Natural killer cell (primary cell): ENCODE results near the gene RUNX3. TPM values are rescaled to one million over a fixed set of nuclear protein-coding genes. Genes with fewer than 3 reads are reported as not detected.
A peak's percentile ranks its signal among the peaks of the same experiment; 100 is the strongest.

Experiments used
- ATAC-seq, 3 donors: fragments of 150-1000 bp in 2 of 3; fragments of 200-7000 bp in 1 of 3; cut with Tn5 transposase; 1 replicate in 1 of 3; 2 replicates in 2 of 3; pipeline ENCODE4 v1.10.0; 2021; ENCODE audit warnings: mild to moderate bottlenecking in 2 of 3, moderate library complexity in 2 of 3
- DNase-seq, 2 donors: peaks; one replicate each; pipeline versions ENCODE4 v3.0.0 to v3.0.0-alpha.2; 2013 to 2021; ENCODE audit warnings: mixed read lengths in 1 of 2
- H3K27ac ChIP-seq: one replicate; pipeline ENCODE4 v1.5.1; 2013; ENCODE audit warnings: mild to moderate bottlenecking, low read length
- H3K27me3 ChIP-seq: one replicate; pipeline ENCODE4 v1.6.1; 2013; ENCODE audit warnings: low read length; ENCODE audit not compliant: control insufficient read depth, insufficient read depth
- H3K36me3 ChIP-seq: one replicate; pipeline ENCODE4 v1.6.1; 2013; ENCODE audit warnings: low read length; ENCODE audit not compliant: control insufficient read depth, insufficient read depth
- H3K4me1 ChIP-seq: one replicate; pipeline ENCODE4 v1.6.1; 2013; ENCODE audit warnings: low read length; ENCODE audit not compliant: control insufficient read depth, insufficient read depth
- H3K4me3 ChIP-seq: one replicate; pipeline ENCODE4 v1.5.1; 2013; ENCODE audit warnings: low read length
- H3K9me3 ChIP-seq: one replicate; pipeline ENCODE4 v1.6.1; 2013; ENCODE audit warnings: low read length; ENCODE audit not compliant: control insufficient read depth, insufficient read depth
- H3K27ac Mint-ChIP-seq, 2 donors: one replicate each; pipeline ENCODE4 v1.8.0; 2022; ENCODE audit warnings: mild to moderate bottlenecking in 2 of 2, mixed read lengths in 2 of 2, moderate library complexity in 1 of 2
- H3K27me3 Mint-ChIP-seq, 2 donors: one replicate each; pipeline ENCODE4 v1.8.0; 2022; ENCODE audit warnings: low read depth in 2 of 2, mixed read lengths in 2 of 2
- H3K36me3 Mint-ChIP-seq: one replicate; pipeline ENCODE4 v1.8.0; 2022; ENCODE audit warnings: mixed read lengths
- H3K4me1 Mint-ChIP-seq, 2 donors: one replicate each; pipeline ENCODE4 v1.8.0; 2022; ENCODE audit warnings: mixed read lengths in 2 of 2
- H3K4me3 Mint-ChIP-seq: one replicate; pipeline ENCODE4 v1.8.0; 2022; ENCODE audit warnings: mild to moderate bottlenecking, moderate library complexity, mixed read lengths
- H3K9me3 Mint-ChIP-seq, 2 donors: one replicate each; pipeline ENCODE4 v1.8.0; 2022; ENCODE audit warnings: mixed read lengths in 2 of 2
- WGBS: methylation state at CpG from one replicate; pipeline ENCODE4 v1.1.7; 2013; ENCODE audit warnings: missing lambda C conversion rate; ENCODE audit not compliant: insufficient coverage; 5-methylcytosine and 5-hydroxymethylcytosine counted together
- intact Hi-C: fragments of 100-400 bp; cut with micrococcal nuclease; formaldehyde crosslinking; loops from one replicate; pipeline ENCODE4 v1.14.2; 2022
- total RNA-seq, 4 donors: library from RNA; stranded (reverse); fragments of 120-200 nt in 1 of 4; gene quantifications; one replicate each; pipeline versions ENCODE4 v1.2.3 to v1.2.4, GENCODE V29; 2013 to 2022
- TF ChIP-seq, protein P1 (sequence below): fragments of 200-600 bp; IDR thresholded peaks from one replicate; pipeline ENCODE4 v1.8.0; 2022; ENCODE audit warnings: antibody characterized with exemption

Gene RUNX3
- total RNA-seq, 3 donors from 2014 or later (not counting 1 experiment from before 2014, with no cell fraction given) = 537 to 630 (median 601) TPM

DNA sequence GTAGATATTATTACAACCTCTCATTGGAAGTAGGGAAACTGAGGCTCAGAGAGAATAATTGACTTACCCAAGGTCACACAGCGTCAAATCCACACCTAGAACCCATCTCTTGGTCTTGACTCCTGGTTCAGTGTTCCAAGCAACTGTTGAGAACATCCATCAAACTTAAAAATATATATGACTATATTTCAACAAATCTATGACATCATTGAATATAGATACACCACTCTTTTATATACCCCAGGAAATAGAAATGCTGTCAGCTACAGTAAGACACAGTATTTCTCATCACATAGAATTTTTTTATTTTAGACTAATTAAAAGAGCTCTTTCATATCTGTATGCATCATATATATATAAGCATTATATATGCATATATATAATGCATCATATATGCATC is 56.9 kb downstream of the RUNX3 start:
- peaks cover 40 to 42% of the 10 kb centered on the region in 2 donors for H3K4me1 Mint-ChIP-seq
- no peaks in the 10 kb centered on the region for H3K9me3 Mint-ChIP-seq
- Histone ChIP-seq H3K36me3 (no peaks in the 10 kb centered on the region), H3K27ac (no peak overlapping the region), H3K4me1 (peaks cover 31% of the 10 kb centered on the region), H3K9me3 (no peaks in the 10 kb centered on the region), H3K27me3 (no peaks in the 10 kb centered on the region), H3K4me3 (no peak overlapping the region)
- H3K4me3 Mint-ChIP-seq = no peak overlapping the region
- H3K27me3 Mint-ChIP-seq = no peaks in the 10 kb centered on the region
- H3K27ac Mint-ChIP-seq = no peak overlapping the region
- no peaks in the 10 kb centered on the region for H3K36me3 Mint-ChIP-seq
- ATAC-seq (no peak), DNase-seq (no peak)
- intact Hi-C loops = no loop called here
- 92% methylated on average over 1 of the region's 1 CpG for WGBS
- TF ChIP-seq, protein P1, sequence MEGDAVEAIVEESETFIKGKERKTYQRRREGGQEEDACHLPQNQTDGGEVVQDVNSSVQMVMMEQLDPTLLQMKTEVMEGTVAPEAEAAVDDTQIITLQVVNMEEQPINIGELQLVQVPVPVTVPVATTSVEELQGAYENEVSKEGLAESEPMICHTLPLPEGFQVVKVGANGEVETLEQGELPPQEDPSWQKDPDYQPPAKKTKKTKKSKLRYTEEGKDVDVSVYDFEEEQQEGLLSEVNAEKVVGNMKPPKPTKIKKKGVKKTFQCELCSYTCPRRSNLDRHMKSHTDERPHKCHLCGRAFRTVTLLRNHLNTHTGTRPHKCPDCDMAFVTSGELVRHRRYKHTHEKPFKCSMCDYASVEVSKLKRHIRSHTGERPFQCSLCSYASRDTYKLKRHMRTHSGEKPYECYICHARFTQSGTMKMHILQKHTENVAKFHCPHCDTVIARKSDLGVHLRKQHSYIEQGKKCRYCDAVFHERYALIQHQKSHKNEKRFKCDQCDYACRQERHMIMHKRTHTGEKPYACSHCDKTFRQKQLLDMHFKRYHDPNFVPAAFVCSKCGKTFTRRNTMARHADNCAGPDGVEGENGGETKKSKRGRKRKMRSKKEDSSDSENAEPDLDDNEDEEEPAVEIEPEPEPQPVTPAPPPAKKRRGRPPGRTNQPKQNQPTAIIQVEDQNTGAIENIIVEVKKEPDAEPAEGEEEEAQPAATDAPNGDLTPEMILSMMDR = no peak

DNA sequence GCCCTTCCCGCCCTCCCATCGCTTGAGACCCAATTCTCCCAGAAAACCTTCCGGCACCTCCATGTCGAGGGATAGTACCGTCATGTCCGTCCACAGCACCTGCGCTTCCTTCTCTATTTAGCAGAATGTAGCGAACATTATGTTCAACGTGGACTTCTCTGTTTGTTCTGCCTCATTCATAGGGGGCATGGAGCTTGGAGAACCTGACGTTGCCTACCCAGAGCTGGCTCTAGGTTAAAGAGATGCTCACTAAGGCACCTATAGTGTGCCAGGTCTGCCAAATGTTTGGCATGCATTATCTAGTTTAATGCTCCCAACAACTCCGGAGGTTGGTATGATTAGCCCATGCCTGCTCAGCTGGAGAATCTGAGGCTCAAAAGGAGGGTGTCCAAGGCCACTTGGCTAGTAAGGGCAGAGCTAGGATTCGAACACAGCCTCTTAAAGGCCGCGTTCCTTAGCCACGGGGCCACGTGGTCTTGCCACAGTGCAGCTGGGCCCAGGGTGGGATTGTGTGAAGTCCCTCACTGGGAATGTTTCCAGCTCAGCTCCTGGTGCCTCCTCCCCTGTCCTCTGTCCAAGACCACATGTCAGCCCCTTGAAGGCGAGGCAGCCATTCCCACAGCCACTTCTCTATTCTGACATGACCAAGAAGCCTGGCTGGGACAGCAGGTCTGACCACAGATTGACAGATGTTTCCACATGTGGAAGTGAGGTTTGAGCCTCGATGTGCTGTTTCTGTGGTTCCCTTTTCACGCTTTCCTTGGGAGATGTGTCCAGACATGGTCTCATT is 57.8 kb downstream of the RUNX3 start:
- Mint-ChIP-seq H3K27ac (peak overlapping the region; percentile 68 to 74), H3K36me3 (no peaks in the 10 kb centered on the region), H3K4me3 (peak overlapping the region; percentile 45), H3K9me3 (no peaks in the 10 kb centered on the region), H3K27me3 (no peaks in the 10 kb centered on the region), H3K4me1 (peaks cover 49% of the 10 kb centered on the region in 2 donors)
- 48% methylated on average over 19 of the region's 19 CpGs for WGBS
- Histone ChIP-seq H3K27me3 (no peaks in the 10 kb centered on the region), H3K9me3 (no peaks in the 10 kb centered on the region), H3K27ac (no peak overlapping the region), H3K4me3 (no peak overlapping the region), H3K36me3 (no peaks in the 10 kb centered on the region), H3K4me1 (peaks cover 40% of the 10 kb centered on the region)
- no peak for DNase-seq
- ATAC-seq = peak in 1 of 3 donors; percentile 30
- intact Hi-C loops = no loop called here
- TF ChIP-seq, protein P1 = no peak

DNA sequence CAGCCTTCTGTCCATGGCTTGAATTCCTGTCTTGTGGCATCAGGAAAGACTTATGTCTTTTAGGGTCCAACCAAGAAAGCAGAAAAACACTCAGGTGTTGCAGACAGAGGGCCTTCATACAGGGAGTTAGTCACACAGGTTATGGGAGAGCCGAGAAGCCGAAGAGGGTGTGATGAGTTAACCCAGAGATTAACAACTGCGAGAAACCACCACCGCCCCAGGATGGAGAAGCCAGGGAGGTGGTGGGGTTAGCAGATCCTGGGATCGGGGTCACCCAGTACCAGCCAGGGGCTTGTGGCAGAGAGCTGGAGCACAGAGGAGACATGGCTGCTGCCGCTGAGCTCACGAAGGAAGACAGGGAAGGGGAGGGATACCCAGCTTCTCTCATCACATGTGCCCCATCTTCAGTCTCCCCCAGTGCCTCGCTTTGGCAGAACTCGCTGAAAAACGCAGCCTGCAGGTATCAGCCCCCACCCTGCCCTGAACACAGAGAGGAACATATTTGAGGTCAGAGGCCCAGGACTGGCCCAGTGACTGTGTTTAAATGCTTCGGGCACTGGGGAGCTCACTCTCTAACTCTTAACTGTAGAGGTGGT is 58.7 kb downstream of the RUNX3 start:
- ATAC-seq = peak in 2 of 3 donors; percentile 45 to 52
- peaks cover 4% of the 10 kb centered on the region for H3K36me3 ChIP-seq
- Mint-ChIP-seq H3K4me1 (peaks cover 53 to 54% of the 10 kb centered on the region in 2 donors), H3K9me3 (no peaks in the 10 kb centered on the region), H3K4me3 (peak overlapping the region; percentile 81), H3K27ac (peak overlapping the region; percentile 68 to 74), H3K36me3 (no peaks in the 10 kb centered on the region), H3K27me3 (no peaks in the 10 kb centered on the region)
- intact Hi-C loops = no loop called here
- H3K27ac ChIP-seq = peak overlapping the region; percentile 2
- H3K4me1 ChIP-seq = peaks cover 46% of the 10 kb centered on the region
- WGBS = 61% methylated on average over 11 of the region's 11 CpGs
- no peak overlapping the region for H3K4me3 ChIP-seq
- peak in 1 of 2 donors; percentile 13 for DNase-seq
- no peaks in the 10 kb centered on the region for H3K9me3 ChIP-seq
- no peaks in the 10 kb centered on the region for H3K27me3 ChIP-seq
- TF ChIP-seq, protein P1 = no peak
